GM19099 (cell line): ENCODE measurements around the gene CABP2.

ENCODE experiments used
- POLR2A ChIP-seq: IDR thresholded peaks from 3 replicates; pipeline ENCODE4 v1.6.1; 2011; ENCODE audit warnings: low read depth; ENCODE audit not compliant: insufficient read length; ENCODE audit errors: extremely low read depth

CABP2 gene

GRCh38 chr11:67522844-67523555, at the start of gene CABP2:
TSS of gene CABP2 (minus strand) at chr11:67523446. CDS start at chr11:67523326, 120 bp downstream.
- TF ChIP-seq POLR2A: no peak

GRCh38 chr11:67572747-67573419, 49.6 kb upstream of the CABP2 start:
- no peak for TF ChIP-seq POLR2A

GRCh38 chr11:67572305-67572704, 49.1 kb upstream of the CABP2 start:
- no peak for TF ChIP-seq POLR2A

- no peak for TF ChIP-seq POLR2A
Measured at GRCh38 chr11:67571443-67571842, 48.2 kb upstream of the CABP2 start.

- no peak for TF ChIP-seq POLR2A
Measured at GRCh38 chr11:67564230-67564629, 41.0 kb upstream of the CABP2 start.

- TF ChIP-seq POLR2A: no peak
Measured at GRCh38 chr11:67562963-67563704, 39.9 kb upstream of the CABP2 start.

- no peak for TF ChIP-seq POLR2A
Measured at GRCh38 chr11:67561971-67562619, 38.8 kb upstream of the CABP2 start.

- no peak for TF ChIP-seq POLR2A
Measured at GRCh38 chr11:67558084-67558772, 35.0 kb upstream of the CABP2 start.

GRCh38 chr11:67556244-67556643, 33.0 kb upstream of the CABP2 start:
- TF ChIP-seq POLR2A: no peak

- no peak for TF ChIP-seq POLR2A
Measured at GRCh38 chr11:67551127-67551526, 27.9 kb upstream of the CABP2 start.

GRCh38 chr11:67548555-67549110, 25.4 kb upstream of the CABP2 start:
- TF ChIP-seq POLR2A: no peak

GRCh38 chr11:67545280-67545679, 22.0 kb upstream of the CABP2 start:
- TF ChIP-seq POLR2A: no peak

GRCh38 chr11:67544616-67545242, 21.5 kb upstream of the CABP2 start:
- TF ChIP-seq POLR2A: no peak

GRCh38 chr11:67543585-67543984, 20.3 kb upstream of the CABP2 start:
- no peak for TF ChIP-seq POLR2A
